H1 (cell line): Measurements from ENCODE around the gene KRT78. TPM values are rescaled to one million over a fixed set of nuclear protein-coding genes. Genes with fewer than 3 reads are reported as not detected.

Experiments
- CTCF ChIA-PET: fragments of 300-600 bp; sonication (Branson Sonifier 250); formaldehyde crosslinking; loops from one replicate; lab custom pipeline; 2021; ENCODE audit not compliant: partially characterized antibody; lab: Charles Lee
- POLR2A ChIA-PET: fragments of 300-600 bp; sonication (Branson Sonifier 250); formaldehyde crosslinking; loops from one replicate; lab custom pipeline; 2021; ENCODE audit warnings: inconsistent platforms; ENCODE audit not compliant: partially characterized antibody; lab: Charles Lee
- DNase-seq, 2 experiments: peaks; one replicate each; pipeline versions ENCODE4 v3.0.0 to v3.0.0-alpha.2; 2010 to 2022; ENCODE audit warnings: low spot score in 2 of 2, low read depth in 1 of 2, mixed read lengths in 1 of 2
- FAIRE-seq: peaks from 2 replicates; lab custom pipeline; 2011; peaks lifted over from hg19 to GRCh38; lab: Jason Lieb, UNC
- H2AFZ ChIP-seq: 2 replicates; pipeline ENCODE4 v1.8.1; 2012; ENCODE audit warnings: low read length, inconsistent platforms
- H2AK5ac ChIP-seq: 2 replicates; pipeline ENCODE4 v1.6.1; 2013; ENCODE audit warnings: low read depth, low read length
- H2BK120ac ChIP-seq: replicated peaks from 2 replicates; pipeline ENCODE3; 2013; ENCODE audit warnings: low read depth, low read length, inconsistent platforms
- H2BK12ac ChIP-seq: 2 replicates; pipeline ENCODE4 v1.6.1; 2013; ENCODE audit warnings: low read depth, low read length
- H2BK15ac ChIP-seq: 2 replicates; pipeline ENCODE4 v1.6.1; 2013; ENCODE audit warnings: low read length
- H2BK20ac ChIP-seq: 2 replicates; pipeline ENCODE4 v1.6.1; 2013; ENCODE audit warnings: low read length
- H2BK5ac ChIP-seq: 2 replicates; pipeline ENCODE4 v1.6.1; 2013; ENCODE audit warnings: low read depth, low read length
- H3K14ac ChIP-seq: 2 replicates; pipeline ENCODE4 v1.6.1; 2013; ENCODE audit warnings: inconsistent platforms; ENCODE audit not compliant: insufficient read length
- H3K18ac ChIP-seq: 2 replicates; pipeline ENCODE4 v1.6.1; 2013; ENCODE audit warnings: low read length; ENCODE audit errors: extremely low read depth
- H3K23ac ChIP-seq: 2 replicates; pipeline ENCODE4 v1.6.1; 2013; ENCODE audit warnings: inconsistent platforms; ENCODE audit not compliant: insufficient read length
- H3K23me2 ChIP-seq: 2 replicates; pipeline ENCODE4 v1.6.1; 2013; ENCODE audit warnings: low read depth, low read length
- H3K27ac ChIP-seq: 2 replicates; pipeline ENCODE4 v1.6.1; 2011; ENCODE audit warnings: low read depth, low read length, inconsistent platforms
- H3K27me3 ChIP-seq, 4 experiments: replicated peaks in 1 of 4; 1 replicate in 1 of 4; 2 replicates in 3 of 4; pipeline versions ENCODE4 v1.6.1 to v1.8.1; 2011 to 2013; ENCODE audit warnings: low read length in 3 of 4, mild to moderate bottlenecking in 3 of 4, inconsistent platforms in 2 of 4, mixed read lengths in 2 of 4, moderate library complexity in 1 of 4; ENCODE audit not compliant: control insufficient read depth in 3 of 4, insufficient read depth in 3 of 4; ENCODE audit errors: extremely low read depth in 1 of 4
- H3K36me3 ChIP-seq, 4 experiments: 2 replicates each; pipeline versions ENCODE4 v1.6.1 to v1.8.1; 2011 to 2013; ENCODE audit warnings: mild to moderate bottlenecking in 4 of 4, low read length in 3 of 4, moderate library complexity in 2 of 4, control low read depth in 1 of 4, inconsistent platforms in 1 of 4; ENCODE audit not compliant: insufficient read depth in 4 of 4, control insufficient read depth in 2 of 4
- H3K4ac ChIP-seq: replicated peaks from 2 replicates; pipeline ENCODE3; 2013; ENCODE audit warnings: low read length, low read depth, mixed read lengths, inconsistent platforms; ENCODE audit not compliant: insufficient read length
- H3K4me1 ChIP-seq, 4 experiments: replicated peaks in 1 of 4; 1 replicate in 1 of 4; 2 replicates in 3 of 4; pipeline versions ENCODE4 v1.6.1 to v1.8.1; 2011 to 2013; ENCODE audit warnings: low read length in 3 of 4, inconsistent platforms in 2 of 4, mixed read lengths in 1 of 4; ENCODE audit not compliant: insufficient read depth in 4 of 4, control insufficient read depth in 3 of 4
- H3K4me2 ChIP-seq, 2 experiments: 2 replicates each; pipeline versions ENCODE4 v1.6.1 to v1.8.1; 2011 to 2013; ENCODE audit warnings: low read depth in 2 of 2, low read length in 2 of 2, control low read depth in 1 of 2, inconsistent platforms in 1 of 2, mild to moderate bottlenecking in 1 of 2; ENCODE audit not compliant: insufficient read depth in 1 of 2
- H3K4me3 ChIP-seq, 4 experiments: fragments of 200-600, 300-600 bp in 1 of 4; sonication (generic), shearing (Covaris generic), sonication (Bioruptor Twin) in 1 of 4; 2 replicates each; pipeline versions ENCODE4 v1.5.1 to v1.8.1; 2011 to 2016; ENCODE audit warnings: low read length in 4 of 4, low read depth in 3 of 4, control low read depth in 2 of 4, inconsistent platforms in 2 of 4, mild to moderate bottlenecking in 2 of 4, mixed read lengths in 1 of 4, moderate library complexity in 1 of 4; ENCODE audit not compliant: insufficient read depth in 2 of 4; ENCODE audit errors: extremely low read depth in 1 of 4
- H3K56ac ChIP-seq: replicated peaks from 2 replicates; pipeline ENCODE3; 2013; ENCODE audit warnings: low read depth, mild to moderate bottlenecking, mixed read lengths, low read length, inconsistent platforms; ENCODE audit not compliant: insufficient read length
- H3K79me1 ChIP-seq: 2 replicates; pipeline ENCODE4 v1.6.1; 2013; ENCODE audit warnings: low read depth, low read length, control low read depth
- H3K79me2 ChIP-seq, 2 experiments: 2 replicates each; pipeline versions ENCODE4 v1.6.1 to v1.8.1; 2012 to 2013; ENCODE audit warnings: low read length in 2 of 2, mild to moderate bottlenecking in 2 of 2, inconsistent platforms in 1 of 2; ENCODE audit not compliant: insufficient read depth in 2 of 2, control insufficient read depth in 1 of 2
- H3K9ac ChIP-seq, 4 experiments: replicated peaks in 1 of 4; 1 replicate in 1 of 4; 2 replicates in 3 of 4; pipeline versions ENCODE4 v1.6.1 to v1.8.1; 2011 to 2013; ENCODE audit warnings: low read depth in 3 of 4, low read length in 3 of 4, control low read depth in 2 of 4, mild to moderate bottlenecking in 2 of 4, moderate library complexity in 2 of 4, inconsistent platforms in 1 of 4; ENCODE audit errors: extremely low read depth in 1 of 4
- H3K9me3 ChIP-seq, 2 experiments: 2 replicates each; pipeline versions ENCODE4 v1.6.1 to v1.8.1; 2012 to 2013; ENCODE audit warnings: mild to moderate bottlenecking in 2 of 2, moderate library complexity in 2 of 2, control low read depth in 1 of 2, inconsistent platforms in 1 of 2, low read depth in 1 of 2, low read length in 1 of 2, mixed read lengths in 1 of 2; ENCODE audit not compliant: insufficient read depth in 2 of 2
- H4K20me1 ChIP-seq, 2 experiments: replicated peaks in 1 of 2; 2 replicates each; pipeline versions ENCODE3 to v1.8.1; 2011 to 2013; ENCODE audit warnings: inconsistent platforms in 2 of 2, low read length in 2 of 2, mild to moderate bottlenecking in 1 of 2; ENCODE audit not compliant: insufficient read depth in 2 of 2, control insufficient read depth in 1 of 2
- H4K5ac ChIP-seq: 2 replicates; pipeline ENCODE4 v1.6.1; 2013; ENCODE audit warnings: low read length, low read depth, mixed read lengths, inconsistent platforms; ENCODE audit not compliant: insufficient read length
- H4K8ac ChIP-seq: 2 replicates; pipeline ENCODE4 v1.8.0; 2013; ENCODE audit warnings: mild to moderate bottlenecking, moderate library complexity, low read length, inconsistent platforms; ENCODE audit not compliant: insufficient read depth; ENCODE audit errors: extremely low read depth
- H4K91ac ChIP-seq: replicated peaks from 2 replicates; pipeline ENCODE3; 2013; ENCODE audit warnings: low read length, mixed read lengths, inconsistent platforms; ENCODE audit not compliant: insufficient read length
- CBX5 ChIP-seq: fragments of 300-800, 300-1000 bp; sonication (generic); IDR thresholded peaks from 2 replicates; pipeline ENCODE4 v1.7.1; 2016; ENCODE audit warnings: antibody characterized with exemption, low read length, low read depth
- CEBPB ChIP-seq: IDR thresholded peaks from 2 replicates; pipeline ENCODE4 v1.6.1; 2012; ENCODE audit warnings: low read depth, low read length
- CHD2 ChIP-seq: IDR thresholded peaks from 2 replicates; pipeline ENCODE4 v1.6.1; 2012; ENCODE audit warnings: low read length, improper control_type of control experiment
- EZH2 ChIP-seq: fragments of 200-600 bp; sonication (generic); IDR thresholded peaks from 2 replicates; pipeline ENCODE4 v1.7.1; 2012; ENCODE audit warnings: low read depth, mild to moderate bottlenecking, moderate library complexity, low read length, inconsistent platforms; ENCODE audit not compliant: severe bottlenecking
- GTF2F1 ChIP-seq: IDR thresholded peaks from 2 replicates; pipeline ENCODE4 v1.6.1; 2012; ENCODE audit warnings: low read depth, low read length, improper control_type of control experiment, borderline replicate concordance
- HDAC6 ChIP-seq: IDR thresholded peaks from one replicate; pipeline ENCODE4 v1.7.1; 2012; ENCODE audit warnings: low read depth, mild to moderate bottlenecking, inconsistent platforms, low read length, moderate library complexity
- POLR2A ChIP-seq, 2 experiments: IDR thresholded peaks; 1 replicate in 1 of 2; 2 replicates in 1 of 2; pipeline ENCODE4 v1.6.1; 2011; ENCODE audit warnings: low read depth in 2 of 2, low read length in 2 of 2, mild to moderate bottlenecking in 2 of 2; ENCODE audit errors: control extremely low read depth in 1 of 2
- POLR2AphosphoS5 ChIP-seq: IDR thresholded peaks from 2 replicates; pipeline ENCODE4 v1.6.1; 2011; ENCODE audit warnings: low read depth, low read length
- SAP30 ChIP-seq: fragments of 300-600 bp; sonication (generic); IDR thresholded peaks from 2 replicates; pipeline ENCODE4 v1.7.1; 2012; ENCODE audit warnings: low read length, moderate library complexity, mild to moderate bottlenecking, inconsistent platforms; ENCODE audit not compliant: insufficient read depth, insufficient replicate concordance
- SIN3A ChIP-seq, 2 experiments: IDR thresholded peaks in 1 of 2; conservative IDR thresholded peaks in 1 of 2; 2 replicates each; pipeline ENCODE4 v1.6.1; 2011 to 2012; ENCODE audit warnings: low read length in 2 of 2, improper control_type of control experiment in 1 of 2, low read depth in 1 of 2, mild to moderate bottlenecking in 1 of 2
- SIRT6 ChIP-seq: IDR thresholded peaks from one replicate; pipeline ENCODE4 v1.7.1; 2012; ENCODE audit warnings: low read length, inconsistent platforms
- SP2 ChIP-seq: IDR thresholded peaks from 2 replicates; pipeline ENCODE4 v1.6.1; 2012; ENCODE audit warnings: mild to moderate bottlenecking, low read length, inconsistent platforms
- SRF ChIP-seq: IDR thresholded peaks from 2 replicates; pipeline ENCODE4 v1.6.1; 2011; ENCODE audit warnings: mild to moderate bottlenecking, low read depth, low read length, moderate library complexity
- TEAD4 ChIP-seq: IDR thresholded peaks from 2 replicates; pipeline ENCODE4 v1.6.1; 2012; ENCODE audit warnings: low read depth, low read length, inconsistent platforms, mixed read lengths
- WGBS, 2 experiments: shearing (Covaris generic) in 1 of 2; methylation state at CpG; one replicate each; pipeline versions ENCODE4 v1.1.6 to v1.1.7; 2013 to 2015; ENCODE audit warnings: low lambda C conversion rate in 2 of 2, mixed read lengths in 2 of 2, inconsistent platforms in 1 of 2, low coverage in 1 of 2, missing lambda C conversion rate in 1 of 2; ENCODE audit not compliant: insufficient replicate concordance in 2 of 2, insufficient coverage in 1 of 2, insufficient read length in 1 of 2; ENCODE audit errors: extremely low coverage in 1 of 2, missing lambda C conversion rate in 1 of 2; 5-methylcytosine and 5-hydroxymethylcytosine counted together
- polyA plus RNA-seq, 7 experiments: library from polyadenylated mRNA; depleted of rRNA in 3 of 7; stranded (reverse) in 5 of 7; unstranded in 2 of 7; fragments of >200 nt in 5 of 7; fragments of 200-250 nt in 2 of 7; gene quantifications; 1 replicate in 5 of 7; 2 replicates in 1 of 7; 4 replicates in 1 of 7; pipeline versions ENCODE4 v1.2.1 to v1.2.3, GENCODE V29; 2011 to 2013; ENCODE audit warnings: missing spikeins in 2 of 7, mixed read lengths in 2 of 7
- total RNA-seq: library from RNA; stranded (reverse); fragmentation: NEBNext Ultra II Directional; extraction: Animal tissue kit (Norgen Biotek cat#: 25700); gene quantifications from 2 replicates; pipeline ENCODE4 v1.2.1, GENCODE V29; 2021

The KRT78 gene
- total and polyA plus RNA-seq, 2 of the 8 experiments (the other 6 are each of a cell fraction or from before 2014, with no cell fraction given): not detected

GRCh38 chr12:52835271-52836041, 13.3 kb downstream of the KRT78 start:
- Histone ChIP-seq H3K79me1 (no peaks in the 10 kb centered on the region), H3K4ac (no peak overlapping the region), H2AK5ac (no peak overlapping the region), H3K4me1 (no peaks in the 10 kb centered on the region), H3K56ac (no peak overlapping the region), H3K18ac (no peak overlapping the region), H3K9ac (no peak overlapping the region), H3K36me3 (no peaks in the 10 kb centered on the region), H2BK15ac (no peak overlapping the region), H3K23ac (no peak overlapping the region), H3K4me2 (no peak overlapping the region), H2BK12ac (no peak overlapping the region), H2BK20ac (no peak overlapping the region), H3K27ac (no peak overlapping the region), H4K5ac (no peak overlapping the region), H3K23me2 (no peaks in the 10 kb centered on the region), H4K91ac (no peak overlapping the region), H3K79me2 (no peaks in the 10 kb centered on the region), H3K27me3 (peaks cover 0 to 2% (median 0%) of the 10 kb centered on the region in 4 experiments; a peak in 1 of 7 replicates), H3K9me3 (no peaks in the 10 kb centered on the region), H2BK120ac (no peak overlapping the region), H2BK5ac (peak overlapping the region; percentile 68; the same call in 1 of the 2 replicates), H3K4me3 (no peak overlapping the region), H2AFZ (no peak overlapping the region), H3K14ac (no peak overlapping the region), H4K8ac (no peak overlapping the region), H4K20me1 (no peaks in the 10 kb centered on the region)
- POLR2A ChIA-PET: no interaction called here
- DNase-seq (no peak), FAIRE-seq (no peak)
- 91% methylated on average over 13 of the region's 15 CpGs; no CpG with 5 or more reads in 1 of the 2 experiments for WGBS, 2 experiments
- CTCF ChIA-PET: interaction anchor here (0.6 to 1.5 kb wide), 6 partner anchors 10 to 496 kb away, joined by 3 to 5 read pairs (median 3); partner anchors contain the start of gene KRT3
- TF ChIP-seq TEAD4 (no peak), CHD2 (no peak), EZH2 (no peak), SIN3A (conservative IDR thresholded peaks at IDR 0.05 in 1 of 2, IDR thresholded peaks at IDR 0.05 in 1 of 2; ENCODE audit: low read depth in 1 of 2, low read length in 2 of 2) (no peak), POLR2AphosphoS5 (no peak), SP2 (no peak), SIRT6 (no peak), POLR2A (IDR thresholded peaks at IDR 0.05; ENCODE audit: control extremely low read depth in 1 of 2, low read depth in 2 of 2, low read length in 2 of 2) (no peak), SRF (no peak), GTF2F1 (no peak), SAP30 (no peak), CBX5 (no peak), HDAC6 (no peak), CEBPB (no peak)
